Chondrocyte (in vitro differentiated cells): ENCODE results near the gene PAM16. TPM values are rescaled to one million over a fixed set of nuclear protein-coding genes. Genes with fewer than 3 reads are reported as not detected.

Experiments used
- DNase-seq: peaks from one replicate; pipeline ENCODE4 v3.0.0; 2021; ENCODE audit warnings: mixed read lengths, low spot score
- H3K27ac Mint-ChIP-seq: one replicate; pipeline ENCODE4 v1.8.0; 2021; ENCODE audit warnings: mild to moderate bottlenecking, moderate library complexity, mixed read lengths; ENCODE audit not compliant: unreplicated experiment
- H3K27me3 Mint-ChIP-seq: 2 replicates; pipeline ENCODE4 v1.8.0; 2021; ENCODE audit warnings: low read depth, mixed read lengths
- H3K36me3 Mint-ChIP-seq: 2 replicates; pipeline ENCODE4 v1.8.0; 2021; ENCODE audit warnings: low read depth, mixed read lengths
- H3K4me1 Mint-ChIP-seq: 2 replicates; pipeline ENCODE4 v1.8.0; 2021; ENCODE audit warnings: low read depth, mild to moderate bottlenecking, mixed read lengths
- H3K4me3 Mint-ChIP-seq: one replicate; pipeline ENCODE4 v1.8.0; 2021; ENCODE audit warnings: mild to moderate bottlenecking, moderate library complexity, mixed read lengths; ENCODE audit not compliant: unreplicated experiment
- H3K9me3 Mint-ChIP-seq: 2 replicates; pipeline ENCODE4 v1.8.0; 2021; ENCODE audit warnings: low read depth, mixed read lengths
- total RNA-seq: library from RNA; stranded (reverse); gene quantifications from 3 replicates; pipeline ENCODE4 v1.2.1, GENCODE V29; 2021
- TF ChIP-seq, protein P1 (sequence below): fragments of 200-600 bp; sonication (generic); IDR thresholded peaks from 2 replicates; pipeline ENCODE4 v1.5.0; 2021; ENCODE audit warnings: antibody characterized with exemption, mild to moderate bottlenecking, moderate library complexity

The PAM16 gene
- total RNA-seq, 1 donor from 2014 or later, result 24.4 TPM

DNA sequence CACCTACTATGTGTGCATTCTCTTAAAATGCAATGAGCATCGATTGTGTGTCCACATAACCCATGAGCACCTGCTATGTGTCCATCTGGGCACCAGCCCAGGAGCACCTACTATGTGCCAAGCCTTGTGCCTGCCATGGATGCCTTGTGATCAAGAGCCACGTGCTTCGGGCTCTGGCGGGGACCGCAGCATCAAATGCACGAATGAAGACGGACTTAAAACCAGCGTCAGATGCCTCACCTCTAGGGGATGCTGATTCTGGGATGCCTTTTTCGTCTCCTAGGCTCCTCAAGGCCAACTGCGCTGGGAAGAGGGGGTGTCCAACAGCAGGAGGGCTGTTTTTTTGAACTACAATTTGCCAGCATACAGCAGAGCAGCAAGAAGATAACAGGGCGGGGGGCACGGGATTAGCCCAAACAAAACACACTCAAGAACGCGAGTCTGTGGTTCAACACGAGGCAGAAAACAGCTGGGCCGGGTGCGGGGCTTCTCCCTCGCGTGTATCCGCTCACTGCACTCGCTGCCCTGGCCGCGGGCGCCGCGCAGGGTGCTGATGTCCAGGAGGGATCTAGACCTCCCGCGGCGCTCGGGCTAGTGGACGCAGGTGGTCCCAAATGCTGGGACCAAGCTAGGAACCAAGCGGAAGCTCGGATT, 36.5 kb downstream of the PAM16 start:
- TF ChIP-seq, protein P1, sequence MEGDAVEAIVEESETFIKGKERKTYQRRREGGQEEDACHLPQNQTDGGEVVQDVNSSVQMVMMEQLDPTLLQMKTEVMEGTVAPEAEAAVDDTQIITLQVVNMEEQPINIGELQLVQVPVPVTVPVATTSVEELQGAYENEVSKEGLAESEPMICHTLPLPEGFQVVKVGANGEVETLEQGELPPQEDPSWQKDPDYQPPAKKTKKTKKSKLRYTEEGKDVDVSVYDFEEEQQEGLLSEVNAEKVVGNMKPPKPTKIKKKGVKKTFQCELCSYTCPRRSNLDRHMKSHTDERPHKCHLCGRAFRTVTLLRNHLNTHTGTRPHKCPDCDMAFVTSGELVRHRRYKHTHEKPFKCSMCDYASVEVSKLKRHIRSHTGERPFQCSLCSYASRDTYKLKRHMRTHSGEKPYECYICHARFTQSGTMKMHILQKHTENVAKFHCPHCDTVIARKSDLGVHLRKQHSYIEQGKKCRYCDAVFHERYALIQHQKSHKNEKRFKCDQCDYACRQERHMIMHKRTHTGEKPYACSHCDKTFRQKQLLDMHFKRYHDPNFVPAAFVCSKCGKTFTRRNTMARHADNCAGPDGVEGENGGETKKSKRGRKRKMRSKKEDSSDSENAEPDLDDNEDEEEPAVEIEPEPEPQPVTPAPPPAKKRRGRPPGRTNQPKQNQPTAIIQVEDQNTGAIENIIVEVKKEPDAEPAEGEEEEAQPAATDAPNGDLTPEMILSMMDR, result no peak
- Mint-ChIP-seq H3K27me3 (no peaks in the 10 kb centered on the region), H3K4me1 (peaks cover 39% of the 10 kb centered on the region), H3K4me3 (peak overlapping the region; percentile 73), H3K9me3 (no peaks in the 10 kb centered on the region), H3K27ac (peak overlapping the region; percentile 94), H3K36me3 (no peaks in the 10 kb centered on the region)
- peak; percentile 91 for DNase-seq

- H3K27me3 Mint-ChIP-seq, result no peaks in the 10 kb centered on the region
- no peak overlapping the region for H3K4me3 Mint-ChIP-seq
- H3K36me3 Mint-ChIP-seq, result no peaks in the 10 kb centered on the region
- peaks cover 32% of the 10 kb centered on the region for H3K4me1 Mint-ChIP-seq
- no peak for DNase-seq
- H3K9me3 Mint-ChIP-seq, result no peaks in the 10 kb centered on the region
- TF ChIP-seq, protein P1, result peak; percentile 84
- no peak overlapping the region for H3K27ac Mint-ChIP-seq
These were observed 37.3 kb downstream of the PAM16 start for GRCh38 chr16:4313563-4314531.

DNA sequence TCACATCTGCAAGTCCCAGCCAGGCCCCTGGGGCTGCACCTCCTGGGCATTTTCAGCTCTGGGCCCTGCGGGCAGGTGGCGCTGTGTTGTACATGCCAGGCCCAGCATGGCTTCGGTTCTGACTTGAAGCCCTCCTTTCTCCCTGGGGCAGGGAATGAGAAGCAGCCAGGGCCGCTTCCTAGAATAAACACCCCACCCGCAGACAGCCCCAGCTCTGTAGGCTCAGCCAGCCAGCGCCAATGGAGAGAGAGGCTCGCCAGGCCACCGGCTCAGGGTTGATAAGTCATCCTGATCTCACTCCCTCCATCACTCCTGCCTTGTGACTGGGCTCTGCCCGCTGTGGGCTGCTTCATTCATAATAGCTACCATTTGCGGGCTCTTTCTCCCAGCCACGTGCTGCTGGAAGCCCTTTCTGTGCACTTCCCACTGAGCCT, 41.3 kb downstream of the PAM16 start:
- peak; percentile 95 for DNase-seq
- H3K36me3 Mint-ChIP-seq, result no peaks in the 10 kb centered on the region
- H3K27ac Mint-ChIP-seq, result peak overlapping the region; percentile 77
- TF ChIP-seq, protein P1, result peak; percentile 86
- no peaks in the 10 kb centered on the region for H3K9me3 Mint-ChIP-seq
- H3K27me3 Mint-ChIP-seq, result no peaks in the 10 kb centered on the region
- H3K4me1 Mint-ChIP-seq, result peaks cover 29% of the 10 kb centered on the region
- no peak overlapping the region for H3K4me3 Mint-ChIP-seq

- Mint-ChIP-seq H3K9me3 (no peaks in the 10 kb centered on the region), H3K27me3 (no peaks in the 10 kb centered on the region), H3K4me1 (peaks cover 27% of the 10 kb centered on the region), H3K27ac (peak overlapping the region; percentile 77), H3K36me3 (no peaks in the 10 kb centered on the region), H3K4me3 (no peak overlapping the region)
- TF ChIP-seq, protein P1, result no peak
- no peak for DNase-seq
These were observed 41.9 kb downstream of the PAM16 start for GRCh38 chr16:4309102-4309832.
